GM19328 (cell line): Measurements from ENCODE around the gene CEP44.
"Not testable (repeated sequence)": the region's sequence is repeated elsewhere in the genome, so short reads cannot be mapped to it uniquely, and the experiment has no call there.

Experiments
- ATAC-seq: cut with Tn5 transposase; IDR thresholded peaks from one replicate; pipeline ENCODE4 v1.9.1; 2021; ENCODE audit warnings: mild to moderate bottlenecking, moderate library complexity; ENCODE audit not compliant: unreplicated experiment

CEP44 gene

DNA sequence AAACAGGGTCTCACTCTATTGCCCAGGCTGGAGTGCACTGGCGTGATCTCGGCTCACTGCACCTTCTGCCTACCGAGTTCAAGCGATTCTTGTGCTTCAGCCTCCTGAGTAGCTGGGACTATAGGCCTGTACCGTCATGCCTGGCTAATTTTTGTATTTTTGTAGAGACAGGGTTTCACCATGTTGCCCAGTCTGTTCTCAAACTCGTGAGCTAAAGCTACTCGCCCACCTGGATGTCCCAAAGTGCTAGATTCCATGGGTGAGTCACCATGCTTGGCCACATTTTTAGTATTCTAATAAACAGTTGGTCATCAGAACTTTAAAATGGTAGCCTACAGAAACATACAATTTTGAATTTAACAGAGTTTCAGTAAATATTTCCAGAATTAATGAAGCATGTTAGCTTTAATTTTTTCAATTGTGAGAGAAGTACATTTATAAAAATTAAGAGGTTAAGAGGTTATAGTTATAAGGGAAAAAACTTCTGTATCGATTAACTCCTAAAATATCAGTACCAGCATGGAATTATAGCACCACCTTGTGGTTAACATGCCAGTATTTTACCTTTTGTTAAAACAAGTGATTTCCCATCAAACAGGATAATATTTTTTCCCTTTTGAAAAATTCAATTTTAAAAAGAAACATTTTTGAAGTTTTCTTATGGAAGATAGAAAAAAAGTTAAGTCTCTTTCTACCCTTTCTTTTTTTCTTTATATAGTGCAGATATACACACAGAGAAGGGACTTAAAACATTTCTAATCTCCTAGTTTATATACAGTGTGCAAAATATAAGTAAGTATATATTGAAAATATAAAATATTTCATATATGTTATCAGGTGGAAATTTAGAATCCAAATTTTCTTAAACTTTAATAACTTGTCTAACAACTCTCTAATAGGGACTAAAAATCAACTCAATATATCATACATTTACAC, 35.4 kb downstream of the CEP44 start:
- no peak for ATAC-seq

DNA sequence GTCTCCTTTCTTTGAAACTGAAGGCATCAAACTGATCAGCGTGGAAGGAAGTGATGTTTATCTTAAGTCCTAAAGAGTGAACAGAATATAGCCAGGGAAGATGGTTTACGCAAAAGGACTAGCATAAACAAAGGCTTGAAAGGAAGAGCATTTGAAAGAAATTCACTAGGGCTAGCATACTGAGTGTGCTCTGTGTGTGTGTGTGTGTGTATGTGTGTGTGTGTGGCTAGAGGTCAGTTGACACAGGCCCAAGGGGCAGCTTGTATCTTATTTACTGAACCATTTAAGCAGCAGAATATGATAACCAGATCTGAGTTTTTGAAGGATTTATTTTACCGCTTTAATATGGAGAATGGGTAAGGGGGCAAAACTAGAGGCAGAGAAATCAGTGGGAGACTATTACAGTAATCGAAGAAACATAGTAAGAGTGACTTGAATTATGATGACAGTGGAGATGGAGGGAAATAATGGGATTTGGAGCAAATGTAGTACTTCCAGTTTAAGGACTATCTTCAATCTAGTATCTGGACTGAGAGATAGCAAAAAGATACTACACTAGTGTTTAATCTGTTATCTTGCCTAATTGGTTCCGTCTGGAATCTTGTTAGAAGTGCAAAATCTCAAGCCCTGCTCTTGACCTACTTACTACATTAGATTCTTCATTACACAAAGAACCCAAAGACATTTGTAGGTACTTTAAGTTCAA, 36.9 kb downstream of the CEP44 start:
- ATAC-seq: no peak

DNA sequence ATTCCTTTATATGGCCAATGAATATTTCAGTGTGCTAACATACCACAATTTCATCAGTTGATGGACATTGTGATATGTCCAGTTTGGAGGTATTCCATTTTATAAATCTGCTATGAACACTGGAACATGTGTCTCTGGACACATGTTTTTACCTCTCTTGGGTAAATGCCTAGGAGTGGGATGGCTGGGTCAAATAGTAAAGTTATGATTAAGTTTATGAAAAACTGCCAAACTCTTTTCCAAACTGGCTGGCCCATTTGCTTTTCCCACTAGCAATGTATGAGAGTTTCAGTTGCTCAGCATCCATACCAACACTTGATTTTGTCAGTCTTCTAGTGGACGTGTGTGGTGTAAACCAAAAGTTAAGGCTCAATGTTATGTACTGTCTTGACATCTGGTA, 40.5 kb downstream of the CEP44 start:
- no peak for ATAC-seq

DNA sequence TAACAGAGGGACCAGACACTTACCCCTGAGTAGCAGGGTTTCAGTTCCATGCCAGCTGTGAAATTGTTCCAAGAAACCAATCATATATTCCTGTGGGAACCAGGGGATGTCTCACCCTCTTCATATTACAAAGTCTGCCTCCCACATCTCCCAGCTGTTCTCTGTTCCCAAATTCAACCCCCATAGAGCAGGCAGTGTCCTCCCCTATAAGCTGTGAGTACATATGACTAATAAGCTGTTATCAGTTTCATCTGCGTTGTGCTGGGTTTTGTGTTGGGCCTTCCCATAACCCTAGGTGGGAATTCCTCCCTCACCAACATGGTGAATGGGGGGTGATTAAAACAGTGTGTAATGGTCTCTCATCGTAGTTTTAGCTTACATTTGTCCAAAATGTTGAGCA, 41.0 kb downstream of the CEP44 start:
- ATAC-seq: no peak

DNA sequence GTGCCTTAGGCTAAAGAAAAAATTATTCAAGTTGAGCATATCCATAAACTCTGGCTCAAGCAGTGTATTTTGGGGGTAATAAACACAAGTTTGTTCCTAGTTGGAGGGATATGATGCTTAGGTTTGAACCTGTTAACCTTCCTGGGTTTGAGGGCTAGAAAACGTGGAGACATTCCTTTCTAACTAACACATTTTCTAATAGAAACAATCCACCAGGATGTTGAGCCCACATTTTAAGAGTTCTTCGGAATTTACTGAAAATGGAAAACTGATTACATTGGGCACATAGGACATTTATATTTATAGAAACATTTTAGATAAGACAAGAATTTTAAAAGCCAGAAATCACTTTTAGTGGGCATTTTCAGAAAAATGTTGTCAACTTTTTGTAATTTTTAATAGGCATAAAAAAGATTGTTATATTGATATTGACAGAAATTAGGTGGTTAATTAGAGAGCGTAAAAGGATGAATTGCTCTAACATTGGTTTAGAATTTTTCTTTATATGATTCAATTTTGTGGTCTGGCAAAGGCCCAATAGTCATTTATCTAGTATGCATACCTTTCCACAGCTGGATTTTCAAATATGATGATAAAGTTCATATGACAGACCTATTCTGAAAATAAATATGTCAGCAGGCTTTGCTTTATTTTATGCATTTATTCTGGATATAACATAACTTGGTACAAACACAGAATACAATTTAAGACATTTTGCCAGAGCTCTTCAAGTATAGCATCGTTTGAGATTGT, 49.2 kb downstream of the CEP44 start:
- no peak for ATAC-seq

DNA sequence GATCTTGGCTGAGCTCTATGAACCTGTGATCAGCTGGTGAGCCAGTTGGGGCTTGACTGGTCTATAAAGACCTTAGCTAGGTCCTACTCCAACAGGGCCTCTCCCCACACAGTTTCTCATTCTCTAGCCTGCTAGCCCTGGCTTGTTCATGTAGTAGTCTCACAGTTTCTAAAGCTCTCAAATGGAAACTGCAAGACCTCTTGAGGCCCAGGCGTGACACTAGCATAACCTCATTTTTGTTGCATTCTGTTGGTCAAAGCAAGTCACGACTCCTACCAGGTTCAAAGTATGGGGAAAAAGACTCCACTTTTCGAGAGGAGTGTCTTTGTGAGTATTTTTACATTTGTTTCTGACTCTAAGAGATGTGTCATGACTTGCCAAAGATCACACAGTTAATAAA, 50.9 kb downstream of the CEP44 start:
- ATAC-seq: peak; percentile 78

DNA sequence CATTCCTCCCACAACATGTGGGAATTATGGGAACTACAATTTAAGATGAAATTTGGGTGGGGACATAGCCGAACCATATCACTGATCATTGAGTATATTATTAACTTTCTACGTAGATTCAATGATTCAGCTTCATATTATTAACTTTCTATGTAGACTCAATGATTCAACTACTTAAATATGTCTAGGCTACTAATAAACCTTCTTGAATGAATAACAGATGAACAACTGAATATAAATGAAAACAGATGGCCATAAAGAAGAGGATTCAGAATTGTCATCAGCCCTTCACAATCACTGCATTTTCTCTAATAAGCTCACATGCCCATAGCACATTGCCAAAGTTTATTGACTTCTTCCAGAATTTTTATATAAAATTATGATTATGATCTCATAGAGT, 57.0 kb downstream of the CEP44 start:
- no peak for ATAC-seq

DNA sequence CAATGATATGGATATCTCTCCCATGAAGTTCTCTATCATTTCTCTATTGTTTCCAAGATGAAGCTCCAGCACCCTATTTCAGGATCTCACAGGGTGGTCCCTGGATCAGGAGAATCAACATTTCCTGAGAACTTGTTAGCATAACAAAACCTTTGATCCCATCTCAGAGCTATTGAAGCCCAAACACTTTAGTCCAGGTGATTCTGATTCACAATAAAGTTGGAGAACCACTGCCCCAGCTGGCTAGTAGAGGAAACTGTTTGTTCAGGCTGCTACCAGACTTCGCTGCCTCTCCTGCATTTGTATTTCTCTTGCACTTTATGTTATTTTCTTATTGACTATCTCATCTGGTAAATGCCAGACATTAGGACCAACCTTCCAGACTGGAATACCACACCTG, 65.4 kb downstream of the CEP44 start:
- ATAC-seq: no peak

DNA sequence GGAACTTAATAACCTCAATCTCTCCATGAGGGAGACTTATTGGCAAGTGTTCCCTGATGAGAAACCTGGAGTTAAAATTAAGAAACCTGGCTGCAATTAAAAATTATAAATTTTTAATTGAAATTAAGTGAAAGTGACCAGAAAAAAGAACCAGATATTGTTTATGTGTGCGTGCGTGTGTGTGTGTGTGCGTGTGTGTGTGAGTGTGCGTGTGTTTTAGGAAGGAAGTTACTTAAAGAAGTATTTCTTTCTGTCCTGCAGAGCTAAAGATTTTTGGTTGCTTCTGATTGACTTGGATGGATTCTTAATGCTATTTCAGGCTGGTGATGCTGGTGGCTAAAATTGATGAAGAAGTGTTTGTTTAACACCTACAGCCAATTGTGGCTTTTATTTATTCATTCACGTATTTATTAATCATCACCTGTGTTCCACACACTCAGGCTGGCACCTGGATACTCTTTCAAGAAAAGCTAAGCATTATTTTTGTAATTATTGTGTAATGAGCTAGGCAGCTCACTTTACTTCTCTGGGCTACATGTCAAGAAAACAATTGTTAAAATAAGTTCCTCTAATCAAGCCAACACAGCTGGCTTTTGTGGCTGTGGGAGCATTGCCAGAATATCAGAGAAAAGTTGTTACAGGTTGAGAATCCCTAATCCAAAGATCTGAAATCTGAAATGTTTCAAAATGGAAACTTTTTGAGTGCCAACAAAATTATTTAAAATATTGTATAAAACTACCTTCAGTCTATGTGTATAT, 68.5 kb downstream of the CEP44 start:
- no peak for ATAC-seq

DNA sequence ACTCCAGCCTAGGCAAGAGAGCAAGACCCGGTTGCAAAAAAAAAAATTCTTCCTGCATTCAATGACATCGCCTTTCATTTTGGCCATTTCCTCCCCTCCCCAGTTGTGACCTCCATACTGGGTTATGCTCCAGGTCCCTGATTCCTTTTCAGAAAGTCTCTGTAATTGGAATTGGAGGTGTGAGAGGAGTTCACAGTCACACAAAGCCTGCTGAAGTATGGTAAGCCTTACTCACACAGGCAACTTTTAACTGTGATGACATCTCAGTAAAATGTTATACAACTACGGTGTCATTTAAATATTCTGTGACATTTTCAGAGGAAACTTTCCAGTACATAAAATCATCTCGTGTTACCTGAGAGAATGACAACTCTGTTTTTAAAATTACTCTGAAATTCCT, 73.6 kb downstream of the CEP44 start:
- no peak for ATAC-seq

DNA sequence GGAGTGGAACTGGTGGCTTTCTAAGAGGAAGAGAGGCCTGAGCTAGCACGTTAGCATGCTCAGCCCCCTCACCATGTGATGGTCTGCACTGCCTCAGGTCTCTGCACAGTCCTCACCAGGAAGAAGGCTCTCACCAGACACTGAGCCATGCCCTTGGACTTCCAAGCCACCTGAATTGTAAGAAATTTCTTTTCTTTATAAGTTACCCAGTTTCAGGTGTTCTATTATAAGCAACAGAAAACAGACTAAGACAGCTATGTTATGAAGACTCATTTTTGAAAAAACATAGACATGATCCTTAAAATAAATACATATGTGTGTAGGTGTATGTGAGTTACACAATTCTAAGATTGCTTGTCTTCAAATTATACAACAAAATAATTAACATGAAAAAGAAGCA, 74.7 kb downstream of the CEP44 start:
- peak; percentile 49 for ATAC-seq

DNA sequence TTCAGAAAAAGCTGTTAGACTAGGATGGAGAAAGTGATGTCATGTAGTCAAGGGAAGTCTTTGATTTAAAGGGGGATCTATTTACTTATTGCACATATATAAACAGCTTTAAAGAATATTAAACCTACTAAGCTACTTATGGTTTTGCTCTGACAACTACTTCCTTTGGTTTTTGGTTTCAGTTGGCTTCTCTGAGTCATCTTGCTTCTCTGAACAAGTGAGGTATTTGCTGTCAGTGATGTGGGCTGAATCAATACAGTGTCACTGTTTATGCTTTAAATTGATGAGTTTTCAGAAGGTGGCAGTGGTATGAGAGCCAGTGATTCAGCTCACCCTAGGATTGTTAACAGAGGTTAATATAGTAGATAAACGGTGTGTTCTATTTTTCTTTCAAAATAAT, 75.1 kb downstream of the CEP44 start:
- ATAC-seq: peak; percentile 97

DNA sequence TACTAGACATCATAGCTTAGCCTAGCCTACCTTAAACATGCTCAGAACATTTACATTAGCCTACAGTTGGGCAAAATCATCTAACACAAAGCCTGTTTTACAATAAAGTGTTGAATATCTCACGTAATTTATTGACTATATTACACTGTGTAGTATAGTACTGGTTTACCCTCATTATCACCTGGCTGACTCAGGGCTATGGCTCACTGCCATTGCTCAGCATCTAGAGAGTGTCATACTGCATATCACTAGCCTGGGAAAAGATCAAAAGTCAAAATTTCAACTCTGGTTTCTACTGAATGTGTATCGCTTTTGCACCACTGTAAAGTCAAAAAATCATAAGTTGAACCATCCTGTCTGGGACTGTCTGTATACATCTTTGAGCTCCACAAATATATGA, 78.6 kb downstream of the CEP44 start:
- ATAC-seq: no peak

DNA sequence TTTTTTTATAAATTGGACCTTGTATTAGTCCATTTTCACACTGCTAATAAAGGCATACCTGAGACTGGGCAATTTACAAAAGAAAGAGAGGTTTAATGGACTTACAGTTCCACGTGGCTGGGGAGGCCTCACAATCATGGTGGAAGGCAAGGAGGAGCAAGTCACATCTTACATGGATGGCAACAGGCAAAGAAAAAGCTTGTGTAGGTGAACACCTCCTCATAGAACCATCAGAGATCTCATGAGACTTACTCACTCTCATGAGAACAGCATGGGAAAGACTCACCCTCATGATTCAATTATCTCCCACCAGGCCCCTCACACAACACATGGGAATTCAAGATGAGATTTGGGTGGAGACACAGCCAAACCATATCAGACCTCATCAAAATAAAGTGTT, 80.1 kb downstream of the CEP44 start:
- not testable (repeated sequence) for ATAC-seq

DNA sequence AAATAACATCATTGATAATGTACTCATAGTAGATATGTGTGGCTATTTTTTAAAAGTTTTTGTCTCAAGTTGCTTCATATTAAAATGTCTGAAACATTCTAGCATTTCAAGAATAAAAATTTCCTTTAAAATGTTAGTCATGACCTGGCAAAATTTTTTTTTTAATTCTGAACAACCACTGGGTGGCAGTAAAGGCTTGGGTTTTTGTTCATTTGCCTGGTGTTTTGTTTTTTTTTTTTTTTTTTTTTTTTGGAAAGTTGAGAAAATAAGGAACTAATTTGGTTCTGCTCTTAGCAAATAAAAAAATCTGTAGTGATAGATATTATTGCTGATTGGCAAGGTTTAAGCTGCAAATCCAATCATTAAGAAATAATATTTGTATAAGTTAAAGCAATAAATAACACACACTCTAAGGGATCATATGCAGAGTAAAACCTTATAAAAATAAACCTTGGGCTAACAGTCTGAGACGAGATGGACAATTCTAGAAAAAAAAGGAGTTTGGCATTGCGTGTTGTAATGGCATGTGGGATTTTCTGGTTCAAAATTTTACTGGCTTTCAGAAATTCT, 81.4 kb downstream of the CEP44 start:
- ATAC-seq: no peak

DNA sequence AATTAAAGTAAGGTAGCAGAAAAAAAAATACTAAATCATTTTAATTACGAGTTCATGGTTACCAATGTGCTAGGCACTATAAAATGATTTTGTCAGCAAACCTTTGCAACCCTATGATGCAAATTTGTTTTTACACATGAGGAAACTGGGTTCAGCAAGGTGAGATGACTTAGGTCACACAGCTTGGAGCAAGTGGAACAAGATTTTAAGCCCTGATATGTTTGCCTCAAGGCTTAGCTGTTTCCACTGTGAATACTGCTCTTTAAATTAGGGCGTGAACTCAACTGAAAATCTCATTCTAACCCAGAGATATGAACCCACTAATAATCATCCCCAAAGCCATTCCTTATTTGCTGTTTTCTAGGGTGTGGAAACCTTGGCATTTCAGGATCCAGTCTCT, 86.3 kb downstream of the CEP44 start:
- no peak for ATAC-seq

DNA sequence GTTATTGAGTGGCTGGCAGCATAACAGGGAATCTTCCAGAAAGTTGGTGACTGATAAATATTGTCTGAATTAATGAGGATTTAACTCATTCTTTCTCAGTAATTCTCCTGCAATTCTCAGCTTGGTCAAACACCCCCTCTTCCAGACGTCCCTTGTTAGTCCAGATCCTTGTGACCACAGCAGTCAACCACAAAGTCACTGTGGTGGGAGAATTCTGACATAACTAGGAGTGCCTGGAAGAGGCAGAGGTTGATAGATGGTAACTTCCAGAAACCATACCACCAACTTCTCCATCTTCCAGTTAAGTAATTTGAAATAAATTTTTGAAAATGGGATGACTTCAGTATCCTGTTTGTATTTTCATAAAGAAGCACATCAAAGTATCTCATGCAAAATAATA, 90.1 kb downstream of the CEP44 start:
- no peak for ATAC-seq

DNA sequence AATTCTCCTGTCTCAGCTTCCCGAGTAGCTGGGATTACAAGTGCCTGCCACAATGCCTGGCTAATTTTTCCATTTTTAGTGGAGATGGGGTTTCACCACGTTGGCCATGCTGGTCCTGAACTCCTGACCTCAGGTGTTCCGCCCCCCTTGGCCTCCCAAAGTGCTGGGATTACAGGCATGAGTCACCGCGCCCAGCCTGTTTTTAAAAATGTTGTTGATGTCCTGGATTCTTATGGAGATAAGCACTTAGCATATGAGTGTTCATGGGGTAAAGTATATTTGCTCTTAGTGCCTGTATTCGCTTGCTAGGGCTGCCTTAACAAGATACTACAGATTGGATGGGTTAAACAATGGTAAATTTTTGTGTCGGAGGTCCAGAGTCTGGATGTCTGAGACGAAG, 91.7 kb downstream of the CEP44 start:
- ATAC-seq: no peak

DNA sequence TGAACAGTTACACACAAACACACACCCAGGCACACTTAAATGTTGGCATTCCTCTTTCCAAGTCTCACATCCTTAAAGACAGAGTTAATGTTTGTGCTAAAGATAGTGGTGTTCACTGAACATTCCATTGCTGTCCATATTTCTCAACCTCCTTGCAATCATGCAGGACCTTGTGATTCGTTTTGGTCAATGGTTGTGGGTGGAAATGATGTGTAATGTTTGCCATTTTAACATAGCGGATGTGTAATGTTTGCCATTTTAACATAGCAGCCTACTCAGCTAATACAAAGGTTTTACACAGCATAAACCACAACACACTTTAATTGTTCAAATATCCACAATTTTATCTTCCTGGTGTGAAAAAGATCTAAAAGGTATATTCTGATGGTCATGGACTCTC, 93.9 kb downstream of the CEP44 start:
- no peak for ATAC-seq

DNA sequence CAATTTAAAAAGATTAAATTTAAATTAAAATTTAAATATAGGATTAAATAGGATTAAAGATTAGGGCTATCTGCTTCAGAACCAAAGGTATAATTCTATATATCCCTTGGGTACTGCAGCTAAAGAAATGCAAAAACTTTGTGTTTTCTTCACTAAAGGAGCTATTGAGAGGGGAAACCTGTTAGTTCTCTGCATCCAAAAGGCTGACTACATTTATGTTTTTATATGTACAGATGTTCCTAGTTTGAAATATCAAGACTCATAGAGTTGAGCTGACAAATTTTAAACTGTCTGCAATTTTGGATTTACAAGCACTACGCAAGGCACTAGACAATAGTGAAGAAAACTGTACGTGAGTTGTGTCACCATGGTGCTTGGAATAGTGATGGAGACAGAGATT, 95.2 kb downstream of the CEP44 start:
- ATAC-seq: no peak

DNA sequence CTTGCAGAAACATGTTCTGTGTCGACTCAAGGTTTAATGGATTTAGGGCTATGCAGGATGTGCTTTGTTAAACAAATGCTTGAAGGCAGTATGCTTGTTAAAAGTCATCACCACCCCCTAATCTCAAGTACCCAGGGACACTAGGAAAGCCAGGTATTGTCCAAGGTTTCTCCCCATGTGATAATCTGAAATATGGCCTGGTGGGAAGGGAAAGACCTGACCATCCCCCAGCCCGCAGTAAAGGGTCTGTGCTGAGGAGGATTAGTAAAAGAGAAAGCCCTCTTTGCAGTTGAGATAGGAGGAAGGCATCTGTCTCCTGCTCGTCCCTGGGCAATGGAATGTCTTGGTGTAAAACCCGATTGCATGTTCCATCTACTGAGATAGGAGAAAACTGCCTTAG, 96.5 kb downstream of the CEP44 start:
- not testable (repeated sequence) for ATAC-seq
